K562 (cell line): Measurements from ENCODE around the gene TPGS2. TPM values are rescaled to one million over a fixed set of nuclear protein-coding genes. Genes with fewer than 3 reads are reported as not detected.

Experiments
- ATAC-seq: fragments of 200-7000 bp; cut with Tn5 transposase; 3 replicates; pipeline ENCODE4 v1.9.1; 2020; ENCODE audit warnings: moderate library complexity
- BruUV-seq: library from RNA; stranded (reverse); fragments of 400-500 nt; replicated peaks from 2 replicates; lab custom pipeline; 2021; lab: Mats Ljungman, UMichigan
- CTCF ChIA-PET: fragments of 300-600 bp; formaldehyde crosslinking; extraction: SDS; loops from one replicate; lab custom pipeline; 2021; ENCODE audit warnings: low intra/inter-chr PET ratio; lab: Yijun Ruan, JAX
- POLR2A ChIA-PET: fragments of 300-600, 350-650 bp; sonication (Branson Sonifier 250); formaldehyde crosslinking; extraction: SDS; loops from one replicate; lab custom pipeline; 2021; ENCODE audit warnings: antibody characterized with exemption, inconsistent platforms; lab: Yijun Ruan, JAX
- DNase-seq, 4 experiments: peaks; one replicate each; pipeline versions ENCODE4 v3.0.0 to v3.0.0-alpha.2; 2011 to 2018; ENCODE audit warnings: low spot score in 3 of 4, mixed read lengths in 3 of 4; ENCODE audit errors: extremely low read depth in 1 of 4
- FAIRE-seq: peaks from 2 replicates; lab custom pipeline; 2011; peaks lifted over from hg19 to GRCh38; lab: Jason Lieb, UNC
- H2AFZ ChIP-seq: 2 replicates; pipeline ENCODE4 v1.6.0; 2011; ENCODE audit warnings: low read depth, low read length, control low read depth, inconsistent platforms
- H3K27ac ChIP-seq: fragments of 200-600 bp; 3 replicates; pipeline ENCODE4 v1.8.0; 2011; ENCODE audit warnings: low read depth, mild to moderate bottlenecking, control low read depth, inconsistent platforms, low read length, moderate library complexity, mixed read lengths; ENCODE audit errors: extremely low read depth
- H3K27me3 ChIP-seq, 2 experiments: fragments of 300-600 bp in 1 of 2; 2 replicates in 1 of 2; 3 replicates in 1 of 2; pipeline versions ENCODE4 v1.6.0 to v1.8.0; 2011; ENCODE audit warnings: inconsistent platforms in 2 of 2, low read length in 2 of 2, mild to moderate bottlenecking in 1 of 2, mixed read lengths in 1 of 2, moderate library complexity in 1 of 2; ENCODE audit not compliant: control insufficient read depth in 2 of 2, insufficient read depth in 2 of 2
- H3K36me3 ChIP-seq: fragments of 300-600 bp; 3 replicates; pipeline ENCODE4 v1.8.0; 2011; ENCODE audit warnings: mild to moderate bottlenecking, low read length, inconsistent platforms; ENCODE audit not compliant: control insufficient read depth, insufficient read depth
- H3K4me1 ChIP-seq, 2 experiments: fragments of 200-600 bp in 1 of 2; replicated peaks in 1 of 2; 2 replicates in 1 of 2; 3 replicates in 1 of 2; pipeline versions ENCODE4 v1.5.1 to v1.8.0; 2011; ENCODE audit warnings: inconsistent platforms in 2 of 2, low read length in 2 of 2, mild to moderate bottlenecking in 1 of 2, mixed read lengths in 1 of 2, moderate library complexity in 1 of 2; ENCODE audit not compliant: control insufficient read depth in 2 of 2, insufficient read depth in 2 of 2
- H3K4me2 ChIP-seq: 2 replicates; pipeline ENCODE4 v1.6.1; 2011; ENCODE audit warnings: low read length, control low read depth, inconsistent platforms, mixed read lengths; ENCODE audit not compliant: insufficient read depth
- H3K4me3 ChIP-seq: fragments of 200-600 bp; sonication (generic), shearing (Covaris generic); 2 replicates; pipeline ENCODE4 v1.5.1; 2016; ENCODE audit warnings: control low read depth, inconsistent platforms
- H3K79me2 ChIP-seq: fragments of 200-600 bp; 3 replicates; pipeline ENCODE4 v1.8.0; 2011; ENCODE audit warnings: low read length, inconsistent platforms; ENCODE audit not compliant: control insufficient read depth, insufficient read depth
- H3K9ac ChIP-seq, 2 experiments: 2 replicates each; pipeline versions ENCODE4 v1.6.0 to v1.6.1; 2011; ENCODE audit warnings: low read depth in 2 of 2, low read length in 2 of 2, control low read depth in 1 of 2, inconsistent platforms in 1 of 2, mild to moderate bottlenecking in 1 of 2, mixed read lengths in 1 of 2; ENCODE audit not compliant: insufficient read depth in 1 of 2
- H3K9me1 ChIP-seq: one replicate; pipeline ENCODE4 v1.6.0; 2011; ENCODE audit warnings: inconsistent platforms, mild to moderate bottlenecking, low read length, moderate library complexity; ENCODE audit not compliant: control insufficient read depth, insufficient read depth
- H3K9me3 ChIP-seq: replicated peaks from 2 replicates; pipeline ENCODE4 v1.5.1; 2011; ENCODE audit warnings: low read depth, low read length, inconsistent platforms; ENCODE audit not compliant: control insufficient read depth, insufficient read depth
- H4K20me1 ChIP-seq: replicated peaks from 2 replicates; pipeline ENCODE4 v1.6.1; 2011; ENCODE audit warnings: low read length, inconsistent platforms, mixed read lengths; ENCODE audit not compliant: control insufficient read depth, insufficient read depth
- MAFG ChIP-seq: fragments of 450-650 bp; conservative IDR thresholded peaks from 2 replicates; pipeline ENCODE4 v1.6.1; 2016; ENCODE audit warnings: missing genetic modification characterization, missing compliant biosample characterization
- MIER1 ChIP-seq: fragments of 450-650 bp; IDR thresholded peaks from 2 replicates; pipeline ENCODE4 v1.6.1; 2016; ENCODE audit warnings: antibody characterized with exemption, mild to moderate bottlenecking, low read depth
- NR2C2 ChIP-seq, 2 experiments: fragments of 200-800 bp in 1 of 2; sonication (Bioruptor generic) in 1 of 2; sonication (generic) in 1 of 2; formaldehyde crosslinking in 1 of 2; IDR thresholded peaks; 2 replicates each; pipeline versions ENCODE4 v1.6.1 to v1.8.0; 2016 to 2022; ENCODE audit warnings: mild to moderate bottlenecking in 1 of 2, missing compliant biosample characterization in 1 of 2, missing genetic modification characterization in 1 of 2, missing genetic modification reagents in 1 of 2
- NRF1 ChIP-seq, 2 experiments: fragments of 450-650 bp; IDR thresholded peaks in 1 of 2; conservative IDR thresholded peaks in 1 of 2; 2 replicates each; pipeline ENCODE4 v1.6.1; 2014; ENCODE audit warnings: mild to moderate bottlenecking in 2 of 2
- PHB ChIP-seq: fragments of 250-450 bp; sonication (Bioruptor Pico); IDR thresholded peaks from 2 replicates; pipeline ENCODE4 v1.5.0; 2021
- POU5F1 ChIP-seq: fragments of 150-350 bp; IDR thresholded peaks from 2 replicates; pipeline ENCODE4 v1.6.1; 2014; ENCODE audit warnings: borderline replicate concordance, low read length, low read depth, mild to moderate bottlenecking; ENCODE audit not compliant: partially characterized antibody
- SRSF3 ChIP-seq: fragments of 200-400 bp; formaldehyde crosslinking; IDR thresholded peaks from 2 replicates; pipeline ENCODE4 v1.6.1; 2016; ENCODE audit warnings: mild to moderate bottlenecking, low read length, moderate library complexity; ENCODE audit not compliant: insufficient read depth
- STAT6 ChIP-seq: sonication (generic); formaldehyde crosslinking; IDR thresholded peaks from 2 replicates; pipeline ENCODE4 v1.8.1; 2023; ENCODE audit warnings: mild to moderate bottlenecking, missing genetic modification reagents
- TSC22D4 ChIP-seq: fragments of 450-650 bp; IDR thresholded peaks from 2 replicates; pipeline ENCODE4 v1.6.1; 2016; ENCODE audit warnings: missing genetic modification characterization, missing biosample characterization, control low read depth
- USF2 ChIP-seq: sonication (generic); formaldehyde crosslinking; IDR thresholded peaks from 2 replicates; pipeline ENCODE4 v1.5.0; 2020; ENCODE audit warnings: missing genetic modification reagents
- ZNF316 ChIP-seq: fragments of 450-650 bp; IDR thresholded peaks from 2 replicates; pipeline ENCODE4 v1.6.1; 2016
- WGBS: fragments of 100-300 bp; shearing (Covaris generic); methylation state at CpG from one replicate; pipeline ENCODE4 v1.1.6; 2016; ENCODE audit warnings: low coverage, mixed read lengths; ENCODE audit not compliant: insufficient coverage; ENCODE audit errors: missing lambda C conversion rate; 5-methylcytosine and 5-hydroxymethylcytosine counted together
- in situ Hi-C: fragments of 300-500 bp; cut with MboI; formaldehyde crosslinking; loops from 4 replicates; pipeline ENCODE4 v1.15.0; 2018; ENCODE audit warnings: inconsistent platforms, mixed read lengths
- intact Hi-C: fragments of 100-400 bp; cut with micrococcal nuclease; formaldehyde crosslinking; loops from 2 replicates; pipeline ENCODE4 v1.14.2; 2022
- polyA plus RNA-seq, 8 experiments: library from polyadenylated mRNA; depleted of rRNA in 4 of 8; stranded (reverse) in 5 of 8; unstranded in 3 of 8; fragments of >200 nt; fragmentation: Nextera tagmentation in 2 of 8; fragmentation: Illumina TruSeq in 1 of 8; extraction: Ambion mirVana in 2 of 8; extraction: Trizol in 1 of 8; gene quantifications; 2 replicates each; pipeline versions ENCODE4 v1.2.1 to v1.2.3, GENCODE V29; 2011 to 2014; ENCODE audit warnings: inconsistent platforms in 1 of 8, missing spikeins in 1 of 8
- total RNA-seq, 7 experiments: library from RNA; depleted of rRNA in 6 of 7; stranded (reverse); fragments of >200 nt in 6 of 7; fragmentation: Illumina TruSeq in 2 of 7; extraction: Trizol in 2 of 7; gene quantifications; 2 replicates each; pipeline versions ENCODE4 v1.2.1 to v1.2.3, GENCODE V29; 2011 to 2021; ENCODE audit warnings: low replicate concordance in 1 of 7

The TPGS2 gene
- total and polyA plus RNA-seq, 9 of the 15 experiments (the other 6 are each of a cell fraction or from before 2014, with no cell fraction given) = 94.2 to 449 (median 134) TPM

GRCh38 chr18:36862182-36862581 is 33.4 kb upstream of the TPGS2 start:
- no peaks in the 10 kb centered on the region for H3K27me3 ChIP-seq
- intact Hi-C loops = no loop called here
- in situ Hi-C loops = no loop called here
- TF ChIP-seq MAFG = 0 out of 2 replicates have a peak, but pooled peaks have one; percentile 18
- TF ChIP-seq ZNF316 = peak; percentile 41; the same call in 1 of the 2 replicates
- TF ChIP-seq MIER1 = no peak
- no TSS peak for BruUV-seq
- WGBS = 4% methylated on average over 1 of the region's 1 CpG
- H3K4me3 ChIP-seq = no peak overlapping the region
- no peak for DNase-seq
- ChIA-PET POLR2A (no interaction called here), CTCF (no interaction called here)
- H3K9me1 ChIP-seq = no peaks in the 10 kb centered on the region
- no peak overlapping the region for H2AFZ ChIP-seq
- H3K79me2 ChIP-seq = no peaks in the 10 kb centered on the region
- FAIRE-seq = peak; percentile 72
- no peaks in the 10 kb centered on the region for H3K36me3 ChIP-seq
- no peak overlapping the region for H3K27ac ChIP-seq
- no peaks in the 10 kb centered on the region for H3K9me3 ChIP-seq
- H3K9ac ChIP-seq = no peak overlapping the region
- no peaks in the 10 kb centered on the region for H4K20me1 ChIP-seq
- no peaks in the 10 kb centered on the region for H3K4me1 ChIP-seq
- no peak for ATAC-seq
- H3K4me2 ChIP-seq = no peak overlapping the region

- H3K36me3 ChIP-seq = no peaks in the 10 kb centered on the region
- H3K4me1 ChIP-seq = no peaks in the 10 kb centered on the region
- H3K9me1 ChIP-seq = no peaks in the 10 kb centered on the region
- no peak overlapping the region for H3K27ac ChIP-seq
- no TSS peak for BruUV-seq
- intact Hi-C loops (no loop called here), in situ Hi-C loops (no loop called here)
- no peak overlapping the region for H2AFZ ChIP-seq
- no peaks in the 10 kb centered on the region for H4K20me1 ChIP-seq
- H3K4me2 ChIP-seq = no peak overlapping the region
- H3K9ac ChIP-seq = no peak overlapping the region
- no peaks in the 10 kb centered on the region for H3K9me3 ChIP-seq
- FAIRE-seq (peak; percentile 23), DNase-seq (no peak), ATAC-seq (peak; percentile 71)
- 8% methylated on average over 1 of the region's 1 CpG for WGBS
- H3K27me3 ChIP-seq = no peaks in the 10 kb centered on the region
- ChIA-PET CTCF (no interaction called here), POLR2A (interaction anchor here (1.0 kb wide), 1 partner anchor 11 kb away, joined by 3 read pairs; no protein-coding TSS in a partner anchor)
- H3K79me2 ChIP-seq = no peaks in the 10 kb centered on the region
- TF ChIP-seq NRF1 (conservative IDR thresholded peaks at IDR 0.05 in 1 of 2, IDR thresholded peaks at IDR 0.05 in 1 of 2) (no peak), STAT6 (CRISPR knock-in tag) (no peak), USF2 (no peak), TSC22D4 (tag) (no peak), POU5F1 (no peak), NR2C2 (CRISPR knock-in tag; IDR thresholded peaks at IDR 0.05) (no peak), NR2C2 (tag; IDR thresholded peaks at IDR 0.05) (no peak), SRSF3 (no peak), PHB (CRISPR knock-in tag) (no peak)
- no peak overlapping the region for H3K4me3 ChIP-seq
Observed at GRCh38 chr18:36856815-36857214, 28.0 kb upstream of the TPGS2 start.
